HepG2 (cell line): ENCODE measurements around the gene MAN2A2. TPM values are rescaled to one million over a fixed set of nuclear protein-coding genes. Genes with fewer than 3 reads are reported as not detected.

Experiments
- ARID5B ChIP-seq: IDR thresholded peaks from 2 replicates; pipeline ENCODE4 v1.4.0; 2020; ENCODE audit warnings: mild to moderate bottlenecking, missing genetic modification reagents
- CBFB ChIP-seq: sonication (generic); formaldehyde crosslinking; IDR thresholded peaks from 2 replicates; pipeline ENCODE4 v1.4.0; 2020; ENCODE audit warnings: missing genetic modification reagents
- HDAC1 ChIP-seq: sonication (generic); formaldehyde crosslinking; IDR thresholded peaks from 2 replicates; pipeline ENCODE4 v1.5.1; 2020; ENCODE audit warnings: mild to moderate bottlenecking, missing genetic modification reagents
- IRF2 ChIP-seq: IDR thresholded peaks from 2 replicates; pipeline ENCODE4 v1.6.1; 2018; ENCODE audit warnings: missing genetic modification reagents, missing compliant biosample characterization
- IRX3 ChIP-seq: sonication (generic); formaldehyde crosslinking; IDR thresholded peaks from 2 replicates; pipeline ENCODE4 v1.8.1; 2023; ENCODE audit warnings: mild to moderate bottlenecking, low read depth, missing genetic modification reagents, borderline replicate concordance
- MIER3 ChIP-seq: IDR thresholded peaks from 2 replicates; pipeline ENCODE4 v1.6.1; 2016; ENCODE audit warnings: missing compliant biosample characterization, borderline replicate concordance
- SMARCC2 ChIP-seq: fragments of 450-650 bp; IDR thresholded peaks from 2 replicates; pipeline ENCODE4 v1.6.1; 2017; ENCODE audit warnings: antibody characterized with exemption, mild to moderate bottlenecking
- SRSF4 ChIP-seq: fragments of 200-400 bp; formaldehyde crosslinking; IDR thresholded peaks from one replicate; pipeline ENCODE4 v1.6.1; 2018; ENCODE audit warnings: mild to moderate bottlenecking, low read depth, low read length, moderate library complexity; ENCODE audit not compliant: poor library complexity, severe bottlenecking
- TFE3 ChIP-seq: IDR thresholded peaks from 2 replicates; pipeline ENCODE4 v1.6.1; 2016
- ZIK1 ChIP-seq: sonication (generic); formaldehyde crosslinking; IDR thresholded peaks from 2 replicates; pipeline ENCODE4 v1.5.0; 2020; ENCODE audit warnings: mild to moderate bottlenecking, low read depth, missing genetic modification reagents, borderline replicate concordance
- ZMAT5 ChIP-seq: sonication (generic); formaldehyde crosslinking; IDR thresholded peaks from 2 replicates; pipeline ENCODE4 v1.5.0; 2020; ENCODE audit warnings: mild to moderate bottlenecking, low read depth, missing genetic modification reagents, borderline replicate concordance
- ZNF251 ChIP-seq: sonication (generic); formaldehyde crosslinking; IDR thresholded peaks from 2 replicates; pipeline ENCODE4 v1.9.0; 2021; ENCODE audit warnings: mild to moderate bottlenecking, missing genetic modification reagents
- ZNF556 ChIP-seq: sonication (generic); formaldehyde crosslinking; IDR thresholded peaks from 2 replicates; pipeline ENCODE4 v1.4.0; 2020; ENCODE audit warnings: mild to moderate bottlenecking, missing genetic modification reagents, borderline replicate concordance
- ZNF788 ChIP-seq: sonication (generic); formaldehyde crosslinking; IDR thresholded peaks from 2 replicates; pipeline ENCODE4 v1.5.0; 2020; ENCODE audit warnings: mild to moderate bottlenecking, missing genetic modification reagents, borderline replicate concordance
- ZNF850 ChIP-seq: sonication (generic); formaldehyde crosslinking; conservative IDR thresholded peaks from 2 replicates; pipeline ENCODE4 v1.9.0; 2021; ENCODE audit warnings: mild to moderate bottlenecking, missing genetic modification reagents
- ZNF883 ChIP-seq: sonication (generic); formaldehyde crosslinking; IDR thresholded peaks from 2 replicates; pipeline ENCODE4 v1.5.1; 2020; ENCODE audit warnings: mild to moderate bottlenecking, missing genetic modification reagents; ENCODE audit errors: not compliant biosample characterization
- polyA plus RNA-seq, 8 experiments: library from polyadenylated mRNA; depleted of rRNA in 3 of 8; stranded (reverse) in 7 of 8; unstranded in 1 of 8; fragments of >200 nt; fragmentation: Illumina TruSeq in 4 of 8; extraction: Trizol in 4 of 8; gene quantifications; 2 replicates each; pipeline versions ENCODE4 v1.2.1 to v1.2.3, GENCODE V29; 2011 to 2016; ENCODE audit warnings: low read depth in 4 of 8, missing spikeins in 1 of 8, mixed read lengths in 1 of 8; ENCODE audit not compliant: insufficient read depth in 1 of 8
- total RNA-seq, 5 experiments: library from RNA; depleted of rRNA; stranded (reverse); fragments of >200 nt; fragmentation: Illumina TruSeq; extraction: Trizol; gene quantifications; 2 replicates each; pipeline ENCODE4 v1.2.3, GENCODE V29; 2016; ENCODE audit warnings: low read depth in 1 of 5
- TF ChIP-seq, protein P1 (sequence below): IDR thresholded peaks from 2 replicates; pipeline ENCODE4 v1.6.1; 2012; ENCODE audit warnings: inconsistent platforms
- TF ChIP-seq, protein P2 (sequence below): sonication (generic); formaldehyde crosslinking; IDR thresholded peaks from 2 replicates; pipeline ENCODE4 v1.4.0; 2020; ENCODE audit warnings: missing genetic modification reagents
- TF ChIP-seq, protein P3 (sequence below): IDR thresholded peaks from 2 replicates; pipeline ENCODE4 v1.6.1; 2018; ENCODE audit warnings: missing genetic modification reagents, mild to moderate bottlenecking, missing compliant biosample characterization

Gene MAN2A2
- total and polyA plus RNA-seq, 2 of the 13 experiments (the other 11 are each of a cell fraction or from before 2014, with no cell fraction given): 17.5 to 51.5 TPM

DNA sequence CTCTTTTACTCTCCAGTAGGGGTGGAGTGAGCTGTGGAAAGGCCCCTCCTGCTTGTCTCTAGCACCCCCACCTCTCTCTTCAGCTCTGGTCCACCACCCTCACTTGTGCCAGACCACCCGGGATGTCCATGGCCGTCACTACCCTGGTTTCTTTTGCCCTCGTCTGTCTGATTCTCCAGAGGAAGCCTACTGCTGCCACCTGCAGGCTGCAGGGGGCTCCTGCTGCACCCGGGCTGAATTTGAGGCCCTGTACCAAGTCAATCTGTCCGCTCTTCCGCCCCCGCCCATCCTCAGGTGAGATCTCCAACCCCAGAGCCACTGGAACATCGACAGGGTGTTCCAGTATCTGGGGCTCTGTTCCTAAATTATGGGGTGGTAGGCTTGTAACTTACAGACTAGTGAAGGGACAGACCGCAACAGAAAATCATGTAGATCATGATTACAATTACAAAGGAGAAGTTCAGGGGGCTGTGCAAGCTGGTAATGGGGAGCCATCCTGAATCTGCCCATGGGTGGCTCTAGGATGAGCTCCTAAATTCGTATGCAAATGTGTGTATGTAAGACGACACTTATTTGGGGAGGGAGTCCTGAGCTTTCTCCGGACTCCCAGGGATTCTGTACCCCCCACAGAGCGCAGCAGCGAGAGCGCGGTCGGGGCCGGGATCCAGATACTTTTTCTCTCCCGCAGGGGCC is 31.3 kb downstream of the MAN2A2 start (continued):
- TF ChIP-seq SRSF4: no peak
- no peak for TF ChIP-seq MIER3
- no peak for TF ChIP-seq ZIK1 (CRISPR knock-in tag)
- TF ChIP-seq IRX3 (CRISPR knock-in tag): no peak
- no peak; the same call in 1 of the 2 replicates for TF ChIP-seq TFE3 (CRISPR knock-in tag)
- TF ChIP-seq ZNF850: no peak
- TF ChIP-seq, protein P1, sequence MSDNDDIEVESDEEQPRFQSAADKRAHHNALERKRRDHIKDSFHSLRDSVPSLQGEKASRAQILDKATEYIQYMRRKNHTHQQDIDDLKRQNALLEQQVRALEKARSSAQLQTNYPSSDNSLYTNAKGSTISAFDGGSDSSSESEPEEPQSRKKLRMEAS: no peak
- TF ChIP-seq, protein P2, sequence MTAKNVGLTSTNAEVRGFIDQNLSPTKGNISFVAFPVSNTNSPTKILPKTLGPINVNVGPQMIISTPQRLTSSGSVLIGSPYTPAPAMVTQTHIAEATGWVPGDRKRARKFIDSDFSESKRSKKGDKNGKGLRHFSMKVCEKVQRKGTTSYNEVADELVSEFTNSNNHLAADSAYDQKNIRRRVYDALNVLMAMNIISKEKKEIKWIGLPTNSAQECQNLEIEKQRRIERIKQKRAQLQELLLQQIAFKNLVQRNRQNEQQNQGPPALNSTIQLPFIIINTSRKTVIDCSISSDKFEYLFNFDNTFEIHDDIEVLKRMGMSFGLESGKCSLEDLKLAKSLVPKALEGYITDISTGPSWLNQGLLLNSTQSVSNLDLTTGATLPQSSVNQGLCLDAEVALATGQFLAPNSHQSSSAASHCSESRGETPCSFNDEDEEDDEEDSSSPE (CRISPR knock-in tag): no peak
- TF ChIP-seq IRF2 (CRISPR knock-in tag): 0 out of 2 replicates have a peak, but pooled peaks have one; percentile 29
- no peak for TF ChIP-seq ZNF788
- TF ChIP-seq CBFB (CRISPR knock-in tag): no peak; the same call in 1 of the 2 replicates
- TF ChIP-seq ZNF556 (CRISPR knock-in tag): no peak
- peak; percentile 60; the same call in 1 of the 2 replicates for TF ChIP-seq HDAC1 (CRISPR knock-in tag)
- TF ChIP-seq ZNF251 (CRISPR knock-in tag): no peak
- TF ChIP-seq ARID5B (CRISPR knock-in tag): no peak
- TF ChIP-seq, protein P3, sequence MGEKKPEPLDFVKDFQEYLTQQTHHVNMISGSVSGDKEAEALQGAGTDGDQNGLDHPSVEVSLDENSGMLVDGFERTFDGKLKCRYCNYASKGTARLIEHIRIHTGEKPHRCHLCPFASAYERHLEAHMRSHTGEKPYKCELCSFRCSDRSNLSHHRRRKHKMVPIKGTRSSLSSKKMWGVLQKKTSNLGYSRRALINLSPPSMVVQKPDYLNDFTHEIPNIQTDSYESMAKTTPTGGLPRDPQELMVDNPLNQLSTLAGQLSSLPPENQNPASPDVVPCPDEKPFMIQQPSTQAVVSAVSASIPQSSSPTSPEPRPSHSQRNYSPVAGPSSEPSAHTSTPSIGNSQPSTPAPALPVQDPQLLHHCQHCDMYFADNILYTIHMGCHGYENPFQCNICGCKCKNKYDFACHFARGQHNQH (CRISPR knock-in tag): no peak
- TF ChIP-seq ZMAT5 (CRISPR knock-in tag): no peak
- peak; percentile 56 for TF ChIP-seq ZNF883
- no peak for TF ChIP-seq SMARCC2
